Natural killer cell (primary cell): ENCODE data around the gene TPGS2. TPM values are rescaled to one million over a fixed set of nuclear protein-coding genes. Genes with fewer than 3 reads are reported as not detected.

Experiments used
- ATAC-seq, 3 donors: fragments of 150-1000 bp in 2 of 3; fragments of 200-7000 bp in 1 of 3; cut with Tn5 transposase; 1 replicate in 1 of 3; 2 replicates in 2 of 3; pipeline ENCODE4 v1.10.0; 2021; ENCODE audit warnings: mild to moderate bottlenecking in 2 of 3, moderate library complexity in 2 of 3
- DNase-seq, 2 donors: peaks; one replicate each; pipeline versions ENCODE4 v3.0.0 to v3.0.0-alpha.2; 2013 to 2021; ENCODE audit warnings: mixed read lengths in 1 of 2
- H3K27ac ChIP-seq: one replicate; pipeline ENCODE4 v1.5.1; 2013; ENCODE audit warnings: mild to moderate bottlenecking, low read length
- H3K27me3 ChIP-seq: one replicate; pipeline ENCODE4 v1.6.1; 2013; ENCODE audit warnings: low read length; ENCODE audit not compliant: control insufficient read depth, insufficient read depth
- H3K36me3 ChIP-seq: one replicate; pipeline ENCODE4 v1.6.1; 2013; ENCODE audit warnings: low read length; ENCODE audit not compliant: control insufficient read depth, insufficient read depth
- H3K4me1 ChIP-seq: one replicate; pipeline ENCODE4 v1.6.1; 2013; ENCODE audit warnings: low read length; ENCODE audit not compliant: control insufficient read depth, insufficient read depth
- H3K4me3 ChIP-seq: one replicate; pipeline ENCODE4 v1.5.1; 2013; ENCODE audit warnings: low read length
- H3K9me3 ChIP-seq: one replicate; pipeline ENCODE4 v1.6.1; 2013; ENCODE audit warnings: low read length; ENCODE audit not compliant: control insufficient read depth, insufficient read depth
- H3K27ac Mint-ChIP-seq, 2 donors: one replicate each; pipeline ENCODE4 v1.8.0; 2022; ENCODE audit warnings: mild to moderate bottlenecking in 2 of 2, mixed read lengths in 2 of 2, moderate library complexity in 1 of 2
- H3K27me3 Mint-ChIP-seq, 2 donors: one replicate each; pipeline ENCODE4 v1.8.0; 2022; ENCODE audit warnings: low read depth in 2 of 2, mixed read lengths in 2 of 2
- H3K36me3 Mint-ChIP-seq: one replicate; pipeline ENCODE4 v1.8.0; 2022; ENCODE audit warnings: mixed read lengths
- H3K4me1 Mint-ChIP-seq, 2 donors: one replicate each; pipeline ENCODE4 v1.8.0; 2022; ENCODE audit warnings: mixed read lengths in 2 of 2
- H3K4me3 Mint-ChIP-seq: one replicate; pipeline ENCODE4 v1.8.0; 2022; ENCODE audit warnings: mild to moderate bottlenecking, moderate library complexity, mixed read lengths
- H3K9me3 Mint-ChIP-seq, 2 donors: one replicate each; pipeline ENCODE4 v1.8.0; 2022; ENCODE audit warnings: mixed read lengths in 2 of 2
- WGBS: methylation state at CpG from one replicate; pipeline ENCODE4 v1.1.7; 2013; ENCODE audit warnings: missing lambda C conversion rate; ENCODE audit not compliant: insufficient coverage; 5-methylcytosine and 5-hydroxymethylcytosine counted together
- intact Hi-C: fragments of 100-400 bp; cut with micrococcal nuclease; formaldehyde crosslinking; loops from one replicate; pipeline ENCODE4 v1.14.2; 2022
- total RNA-seq, 4 donors: library from RNA; stranded (reverse); fragments of 120-200 nt in 1 of 4; gene quantifications; one replicate each; pipeline versions ENCODE4 v1.2.3 to v1.2.4, GENCODE V29; 2013 to 2022
- TF ChIP-seq, protein P1 (sequence below): fragments of 200-600 bp; IDR thresholded peaks from one replicate; pipeline ENCODE4 v1.8.0; 2022; ENCODE audit warnings: antibody characterized with exemption

TPGS2 gene
- total RNA-seq, 3 donors from 2014 or later (not counting 1 experiment from before 2014, with no cell fraction given): 27.0 to 36.0 (median 33.7) TPM

DNA sequence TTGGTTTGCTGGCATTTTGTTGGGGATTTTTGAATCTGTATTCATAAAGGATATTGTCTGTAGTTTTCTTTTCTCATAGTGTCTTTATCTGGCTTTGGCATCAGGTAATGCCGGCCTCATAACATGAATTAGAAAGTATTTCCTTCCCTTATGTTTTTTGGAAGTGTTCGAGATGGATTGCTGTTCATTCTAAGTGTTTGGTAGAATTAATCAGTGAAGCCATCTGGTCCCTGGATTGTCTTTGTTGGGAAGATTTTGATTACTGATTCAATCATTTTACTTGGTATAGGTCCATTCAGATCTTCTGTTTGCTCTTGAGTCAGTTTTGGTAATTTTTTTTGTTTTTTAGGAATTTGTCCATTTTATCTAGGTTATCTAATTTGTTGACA is 22.4 kb upstream of the TPGS2 start:
- Mint-ChIP-seq H3K36me3 (peaks cover 23% of the 10 kb centered on the region), H3K4me3 (no peak overlapping the region), H3K27ac (no peak overlapping the region), H3K4me1 (no peaks in the 10 kb centered on the region), H3K9me3 (peaks cover 6% of the 10 kb centered on the region in 2 donors), H3K27me3 (no peaks in the 10 kb centered on the region)
- intact Hi-C loops: no loop called here
- no peaks in the 10 kb centered on the region for H3K27me3 ChIP-seq
- no peak overlapping the region for H3K27ac ChIP-seq
- TF ChIP-seq, protein P1, sequence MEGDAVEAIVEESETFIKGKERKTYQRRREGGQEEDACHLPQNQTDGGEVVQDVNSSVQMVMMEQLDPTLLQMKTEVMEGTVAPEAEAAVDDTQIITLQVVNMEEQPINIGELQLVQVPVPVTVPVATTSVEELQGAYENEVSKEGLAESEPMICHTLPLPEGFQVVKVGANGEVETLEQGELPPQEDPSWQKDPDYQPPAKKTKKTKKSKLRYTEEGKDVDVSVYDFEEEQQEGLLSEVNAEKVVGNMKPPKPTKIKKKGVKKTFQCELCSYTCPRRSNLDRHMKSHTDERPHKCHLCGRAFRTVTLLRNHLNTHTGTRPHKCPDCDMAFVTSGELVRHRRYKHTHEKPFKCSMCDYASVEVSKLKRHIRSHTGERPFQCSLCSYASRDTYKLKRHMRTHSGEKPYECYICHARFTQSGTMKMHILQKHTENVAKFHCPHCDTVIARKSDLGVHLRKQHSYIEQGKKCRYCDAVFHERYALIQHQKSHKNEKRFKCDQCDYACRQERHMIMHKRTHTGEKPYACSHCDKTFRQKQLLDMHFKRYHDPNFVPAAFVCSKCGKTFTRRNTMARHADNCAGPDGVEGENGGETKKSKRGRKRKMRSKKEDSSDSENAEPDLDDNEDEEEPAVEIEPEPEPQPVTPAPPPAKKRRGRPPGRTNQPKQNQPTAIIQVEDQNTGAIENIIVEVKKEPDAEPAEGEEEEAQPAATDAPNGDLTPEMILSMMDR: no peak
- H3K4me1 ChIP-seq: no peaks in the 10 kb centered on the region
- DNase-seq: no peak
- H3K4me3 ChIP-seq: no peak overlapping the region
- peaks cover 6% of the 10 kb centered on the region for H3K36me3 ChIP-seq
- ATAC-seq: no peak
- peaks cover 3% of the 10 kb centered on the region for H3K9me3 ChIP-seq
- 90% methylated on average over 1 of the region's 2 CpGs for WGBS

DNA sequence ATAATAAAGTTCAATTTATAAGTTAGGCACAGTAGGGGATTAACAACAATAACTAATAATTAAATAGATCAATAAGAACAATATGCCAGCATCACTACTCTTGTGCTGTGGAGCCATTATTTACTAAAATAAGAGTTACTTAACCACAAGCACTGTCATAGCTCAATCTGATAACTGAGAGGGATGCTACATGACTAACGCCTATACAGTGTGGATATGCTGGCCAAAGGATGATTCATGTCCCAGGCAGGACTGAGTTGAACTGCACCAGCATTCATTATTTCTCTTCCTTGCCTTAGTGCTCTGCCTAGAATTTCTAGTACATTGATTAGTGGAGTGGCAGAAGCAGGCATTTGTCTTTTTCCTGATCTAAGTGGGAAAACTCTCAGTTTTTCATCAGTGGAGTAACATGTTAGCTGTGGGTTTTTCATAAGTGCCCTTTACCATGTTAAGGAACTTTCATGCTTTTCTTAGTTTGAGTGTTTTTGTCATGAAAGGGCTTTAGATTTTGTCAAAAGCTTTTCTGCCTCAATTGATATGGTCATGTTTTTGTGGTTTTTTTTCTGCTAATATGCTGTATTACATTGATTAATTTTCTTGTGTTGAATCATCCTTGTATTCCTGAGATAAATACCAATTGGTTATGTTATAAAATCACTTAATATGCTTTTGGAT is 21.9 kb upstream of the TPGS2 start:
- no peak for ATAC-seq
- H3K4me3 Mint-ChIP-seq: no peak overlapping the region
- peaks cover 6% of the 10 kb centered on the region in 2 donors for H3K9me3 Mint-ChIP-seq
- Histone ChIP-seq H3K36me3 (peaks cover 6% of the 10 kb centered on the region), H3K4me3 (no peak overlapping the region), H3K4me1 (no peaks in the 10 kb centered on the region), H3K27me3 (no peaks in the 10 kb centered on the region), H3K9me3 (peaks cover 3% of the 10 kb centered on the region), H3K27ac (no peak overlapping the region)
- no peak for DNase-seq
- 86% methylated on average over 1 of the region's 1 CpG for WGBS
- no peaks in the 10 kb centered on the region for H3K4me1 Mint-ChIP-seq
- H3K27me3 Mint-ChIP-seq: no peaks in the 10 kb centered on the region
- H3K27ac Mint-ChIP-seq: no peak overlapping the region
- H3K36me3 Mint-ChIP-seq: peaks cover 23% of the 10 kb centered on the region
- TF ChIP-seq, protein P1: no peak
- intact Hi-C loops: no loop called here

DNA sequence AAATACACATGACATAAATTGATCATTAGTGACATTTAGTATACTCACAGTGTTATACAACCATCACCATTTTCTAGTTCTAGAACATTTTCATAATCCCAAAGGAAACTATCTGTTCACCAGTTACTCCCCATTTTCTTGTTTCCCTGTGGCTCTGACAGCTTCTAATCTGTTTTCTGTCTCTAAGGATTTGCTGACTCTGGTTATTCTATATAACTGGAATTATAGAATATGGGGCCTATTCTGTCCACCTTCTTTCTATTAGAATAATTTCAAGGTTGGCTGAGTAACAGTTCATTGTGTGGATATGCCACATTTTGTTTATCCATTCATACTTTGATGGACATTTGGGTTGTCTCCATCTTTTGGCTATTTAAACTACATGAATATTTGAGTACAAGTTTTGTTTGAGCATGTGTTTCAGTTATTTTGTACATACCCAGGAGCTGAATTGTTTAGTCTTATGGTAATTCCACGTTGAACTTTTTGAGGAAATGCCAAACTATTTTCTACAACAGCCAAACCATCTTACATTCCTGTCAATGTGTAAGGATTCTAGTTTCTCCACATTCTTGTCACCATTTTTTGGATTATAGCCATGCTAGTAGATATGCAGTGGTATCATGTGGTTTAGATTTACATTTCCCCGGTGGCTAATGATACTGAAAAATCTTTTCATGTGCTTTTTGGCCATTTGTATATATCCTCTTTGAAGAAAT is 20.6 kb upstream of the TPGS2 start:
- no peaks in the 10 kb centered on the region for H3K4me1 ChIP-seq
- peaks cover 23% of the 10 kb centered on the region for H3K36me3 Mint-ChIP-seq
- H3K27me3 ChIP-seq: no peaks in the 10 kb centered on the region
- TF ChIP-seq, protein P1: no peak
- no peak overlapping the region for H3K4me3 ChIP-seq
- intact Hi-C loops: no loop called here
- no peaks in the 10 kb centered on the region for H3K27me3 Mint-ChIP-seq
- H3K9me3 ChIP-seq: peaks cover 3% of the 10 kb centered on the region
- WGBS: 100% methylated on average over 1 of the region's 2 CpGs
- H3K4me1 Mint-ChIP-seq: no peaks in the 10 kb centered on the region
- no peak overlapping the region for H3K27ac Mint-ChIP-seq
- DNase-seq (no peak), ATAC-seq (no peak)
- peaks cover 6% of the 10 kb centered on the region in 2 donors for H3K9me3 Mint-ChIP-seq
- no peak overlapping the region for H3K27ac ChIP-seq
- H3K4me3 Mint-ChIP-seq: no peak overlapping the region
- H3K36me3 ChIP-seq: peaks cover 6% of the 10 kb centered on the region
